Activated CD4-positive, alpha-beta T cell treated with anti-CD3 and anti-CD28 coated beads for 36 hours (primary cell): ENCODE measurements around the gene LSM10. TPM values are rescaled to one million over a fixed set of nuclear protein-coding genes. Genes with fewer than 3 reads are reported as not detected.
A peak's percentile ranks its signal among the peaks of the same experiment; 100 is the strongest.

ENCODE experiments used
- ATAC-seq: fragments of 200-7000 bp; cut with Tn5 transposase; one replicate; pipeline ENCODE4 v1.10.0; 2021; ENCODE audit warnings: mild to moderate bottlenecking, moderate library complexity
- CTCF ChIA-PET: fragments of 350-600 bp; sonication (Branson Sonifier 250); formaldehyde crosslinking; loops from one replicate; lab custom pipeline; 2021; ENCODE audit warnings: antibody characterized with exemption; lab: Charles Lee
- POLR2A ChIA-PET: fragments of 350-600 bp; sonication (Branson Sonifier 250); formaldehyde crosslinking; loops from one replicate; lab custom pipeline; 2021; ENCODE audit warnings: antibody characterized with exemption, inconsistent platforms; lab: Charles Lee
- DNase-seq: peaks from one replicate; pipeline ENCODE4 v3.0.0-alpha.2; 2020
- H3K27ac Mint-ChIP-seq: one replicate; pipeline ENCODE4 v1.8.0; 2021; ENCODE audit warnings: mixed read lengths
- H3K27me3 Mint-ChIP-seq: one replicate; pipeline ENCODE4 v1.8.0; 2021; ENCODE audit warnings: mixed read lengths
- H3K36me3 Mint-ChIP-seq: one replicate; pipeline ENCODE4 v1.8.0; 2021; ENCODE audit warnings: low read depth, mixed read lengths
- H3K4me1 Mint-ChIP-seq: one replicate; pipeline ENCODE4 v1.8.0; 2021; ENCODE audit warnings: mixed read lengths
- H3K4me3 Mint-ChIP-seq: one replicate; pipeline ENCODE4 v1.8.0; 2021; ENCODE audit warnings: mild to moderate bottlenecking, moderate library complexity, mixed read lengths
- H3K9me3 Mint-ChIP-seq: one replicate; pipeline ENCODE4 v1.8.0; 2021; ENCODE audit warnings: low read depth, mixed read lengths
- intact Hi-C, 2 experiments: fragments of 100-400 bp; cut with DNase I in 1 of 2; cut with micrococcal nuclease in 1 of 2; formaldehyde crosslinking; loops; one replicate each; pipeline versions ENCODE4 v1.14.2 to v1.15.1; 2022 to 2024; cut with DNase I, micrococcal nuclease
- total RNA-seq, 2 experiments: library from RNA; stranded (reverse); gene quantifications; one replicate each; pipeline ENCODE4 v1.2.3, GENCODE V29; 2021

LSM10 gene
- total RNA-seq, 2 experiments from 2014 or later: 40.6 to 44.0 TPM

DNA sequence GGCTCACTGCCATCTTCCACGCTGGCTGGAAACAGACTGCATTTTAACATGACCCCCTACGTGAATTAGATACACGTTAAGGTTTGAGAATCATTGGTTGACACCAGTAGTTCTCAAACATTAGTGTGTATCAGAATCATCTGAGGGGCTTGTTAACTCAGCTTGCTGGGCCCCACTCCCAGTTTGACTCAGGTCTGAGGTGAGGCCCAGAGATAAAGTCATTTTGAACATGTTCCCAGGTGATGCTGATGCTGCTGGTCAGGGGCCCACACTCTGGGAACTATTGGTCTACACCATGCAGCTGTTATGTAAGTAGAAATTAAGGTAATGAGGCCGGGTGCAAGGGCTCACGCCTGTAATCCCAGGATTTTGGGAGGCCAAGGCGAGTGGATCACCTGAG, 1.3 kb downstream of the LSM10 start:
- intact Hi-C loops: loop anchor here (2.0 to 10.0 kb wide), 2 partner anchors 16 to 1202 kb away; partner anchors contain the start of gene SFPQ (in 1 of the 2)
- H3K36me3 Mint-ChIP-seq: peaks cover 21% of the 10 kb centered on the region
- CTCF ChIA-PET: interaction anchor here (1.0 to 2.4 kb wide), 4 partner anchors 8 to 53 kb away, joined by 3 to 15 read pairs (median 5); no protein-coding TSS in a partner anchor
- peaks cover 24% of the 10 kb centered on the region for H3K4me1 Mint-ChIP-seq
- peak overlapping the region; percentile 90 for H3K4me3 Mint-ChIP-seq
- no peaks in the 10 kb centered on the region for H3K9me3 Mint-ChIP-seq
- POLR2A ChIA-PET: interaction anchor here (1.1 to 3.7 kb wide), 2 partner anchors 10 to 12 kb away, joined by 3 to 24 read pairs; no protein-coding TSS in a partner anchor
- H3K27ac Mint-ChIP-seq: peak overlapping the region; percentile 99
- H3K27me3 Mint-ChIP-seq: no peaks in the 10 kb centered on the region
- DNase-seq (peak; percentile 50), ATAC-seq (peak; percentile 10)

DNA sequence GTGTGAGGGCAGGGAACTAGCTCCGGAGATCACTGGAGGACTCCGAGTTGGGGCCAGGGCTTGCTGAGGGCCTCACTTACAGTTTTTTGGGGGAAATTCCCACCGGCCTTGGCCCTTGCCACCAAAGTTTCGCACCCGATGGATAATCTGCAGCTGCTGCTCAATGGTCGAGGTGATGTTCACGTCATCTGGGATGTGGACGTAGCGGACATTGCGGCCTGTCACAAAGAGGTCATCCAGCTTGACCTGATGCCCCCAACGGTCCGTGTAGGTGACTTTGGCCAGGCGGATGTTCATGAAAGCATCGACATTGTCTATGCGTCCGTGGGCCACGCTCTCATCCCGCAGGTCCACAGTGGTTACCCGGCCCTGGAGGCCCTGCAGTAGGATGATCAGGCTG, 4.0 kb downstream of the LSM10 start:
- no peaks in the 10 kb centered on the region for H3K27me3 Mint-ChIP-seq
- no peak overlapping the region for H3K4me3 Mint-ChIP-seq
- ChIA-PET CTCF (interaction anchor here (0.7 kb wide), 1 partner anchor 51 kb away, joined by 4 read pairs; no protein-coding TSS in a partner anchor), POLR2A (no interaction called here)
- ATAC-seq: no peak
- H3K4me1 Mint-ChIP-seq: peaks cover 23% of the 10 kb centered on the region
- intact Hi-C loops: loop anchor here in 1 of 2 experiments (10.0 kb wide), 1 partner anchor 1199 kb away; the partner anchor contains the start of gene SFPQ
- DNase-seq: no peak
- H3K36me3 Mint-ChIP-seq: peaks cover 27% of the 10 kb centered on the region
- no peaks in the 10 kb centered on the region for H3K9me3 Mint-ChIP-seq
- no peak overlapping the region for H3K27ac Mint-ChIP-seq

DNA sequence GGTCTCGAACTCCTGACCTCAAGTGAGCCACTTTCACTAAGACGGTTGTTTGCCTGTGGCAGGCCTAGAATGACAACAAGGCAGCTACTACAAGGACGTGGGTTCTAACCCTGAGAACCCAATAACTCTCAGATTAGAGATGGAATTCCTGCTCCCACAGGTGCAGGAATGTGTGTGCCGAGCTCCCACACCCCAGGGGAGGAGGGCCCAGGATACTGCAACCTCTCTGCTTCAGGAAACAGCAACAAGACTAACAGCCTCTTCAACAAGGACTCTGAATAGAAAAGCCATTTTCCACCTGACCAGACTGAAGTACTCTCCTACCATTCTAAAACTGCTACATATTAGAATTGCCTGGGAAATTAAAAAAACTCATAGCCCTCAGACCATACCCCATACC, 4.9 kb downstream of the LSM10 start:
- Mint-ChIP-seq H3K4me3 (no peak overlapping the region), H3K27ac (no peak overlapping the region), H3K4me1 (peaks cover 20% of the 10 kb centered on the region), H3K9me3 (no peaks in the 10 kb centered on the region), H3K36me3 (peaks cover 28% of the 10 kb centered on the region), H3K27me3 (no peaks in the 10 kb centered on the region)
- no peak for DNase-seq
- no peak for ATAC-seq
- intact Hi-C loops: loop anchor here in 1 of 2 experiments (10.0 kb wide), 1 partner anchor 1198 kb away; the partner anchor contains the start of gene SFPQ
- ChIA-PET POLR2A (no interaction called here), CTCF (interaction anchor here (0.6 to 0.7 kb wide), 2 partner anchors 95 to 244 kb away, joined by 3 read pairs; no protein-coding TSS in a partner anchor)

DNA sequence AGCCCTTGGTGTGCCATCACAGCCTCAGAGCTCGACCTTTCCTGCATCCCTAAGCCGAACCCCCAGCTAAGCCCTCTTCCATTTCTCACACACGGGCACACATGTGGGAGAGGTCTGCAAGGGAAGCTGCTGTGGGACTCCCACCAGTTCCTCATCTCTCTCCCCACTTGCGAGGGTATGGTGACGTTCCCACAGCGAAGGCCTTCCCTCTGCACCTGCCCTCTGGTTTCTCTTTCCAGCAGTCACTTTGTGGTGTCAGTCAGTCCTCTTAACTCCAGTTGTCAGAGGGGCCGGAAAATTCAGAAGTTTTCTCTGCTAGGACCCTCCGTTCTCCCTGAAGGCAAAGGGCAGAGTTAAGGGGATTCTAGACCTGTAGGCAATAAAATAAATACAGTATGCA, 6.4 kb downstream of the LSM10 start:
- Mint-ChIP-seq H3K27ac (peak overlapping the region; percentile 22), H3K36me3 (peaks cover 31% of the 10 kb centered on the region), H3K27me3 (no peaks in the 10 kb centered on the region), H3K9me3 (no peaks in the 10 kb centered on the region), H3K4me3 (no peak overlapping the region), H3K4me1 (peaks cover 27% of the 10 kb centered on the region)
- intact Hi-C loops: loop anchor here in 1 of 2 experiments (10.0 kb wide), 1 partner anchor 1196 kb away; the partner anchor contains the start of gene SFPQ
- POLR2A ChIA-PET: no interaction called here
- no peak for ATAC-seq
- CTCF ChIA-PET: no interaction called here
- no peak for DNase-seq

DNA sequence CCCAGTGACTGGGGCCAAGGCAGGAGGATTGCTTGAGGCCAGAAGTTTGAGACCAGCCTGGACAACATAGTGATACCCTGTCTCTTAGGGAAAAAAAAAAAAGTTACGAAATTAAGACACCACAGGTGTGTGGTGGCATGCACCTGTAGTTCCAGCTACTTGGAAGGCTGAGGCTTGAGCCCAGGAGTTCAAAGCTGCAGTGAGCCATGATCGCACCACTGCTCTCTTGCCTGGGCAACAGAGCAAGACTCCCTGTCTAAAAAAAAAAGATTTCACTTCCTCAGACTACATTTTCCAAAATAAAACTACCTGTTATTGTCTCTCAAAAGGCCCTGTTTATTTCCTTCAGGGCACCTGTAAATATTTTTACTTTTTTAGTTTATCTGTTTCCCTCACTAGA, 7.3 kb downstream of the LSM10 start:
- POLR2A ChIA-PET: no interaction called here
- intact Hi-C loops: loop anchor here in 1 of 2 experiments (10.0 kb wide), 1 partner anchor 1196 kb away; the partner anchor contains the start of gene SFPQ
- H3K27me3 Mint-ChIP-seq: no peaks in the 10 kb centered on the region
- peaks cover 28% of the 10 kb centered on the region for H3K36me3 Mint-ChIP-seq
- CTCF ChIA-PET: no interaction called here
- H3K27ac Mint-ChIP-seq: peak overlapping the region; percentile 78
- DNase-seq (no peak), ATAC-seq (no peak)
- no peaks in the 10 kb centered on the region for H3K9me3 Mint-ChIP-seq
- no peak overlapping the region for H3K4me3 Mint-ChIP-seq
- H3K4me1 Mint-ChIP-seq: peaks cover 24% of the 10 kb centered on the region

GRCh38 chr1:36389999-36390398, 7.7 kb downstream of the LSM10 start:
- Mint-ChIP-seq H3K27ac (peak overlapping the region; percentile 78), H3K4me3 (no peak overlapping the region), H3K27me3 (no peaks in the 10 kb centered on the region), H3K4me1 (peaks cover 24% of the 10 kb centered on the region), H3K36me3 (peaks cover 28% of the 10 kb centered on the region), H3K9me3 (no peaks in the 10 kb centered on the region)
- no peak for DNase-seq
- ATAC-seq: no peak
- ChIA-PET POLR2A (no interaction called here), CTCF (interaction anchor here (0.6 kb wide), 1 partner anchor 48 kb away, joined by 3 read pairs; no protein-coding TSS in a partner anchor)
- intact Hi-C loops: loop anchor here (5.0 to 10.0 kb wide), 7 partner anchors 72 to 1622 kb away; partner anchors contain the start of genes AGO1 (in 1 of the 2), CDCA8 (in 1 of the 2), KIAA0319L (in 1 of the 2) and MRPS15 (in 1 of the 2)

- POLR2A ChIA-PET: interaction anchor here (1.0 kb wide), 1 partner anchor 20 kb away, joined by 3 read pairs; no protein-coding TSS in a partner anchor
Measured at GRCh38 chr1:36389261-36389660, 8.4 kb downstream of the LSM10 start.

GRCh38 chr1:36387141-36387949, 10.4 kb downstream of the LSM10 start:
- H3K27me3 Mint-ChIP-seq: no peaks in the 10 kb centered on the region
- intact Hi-C loops: loop anchor here (5.0 to 10.0 kb wide), 6 partner anchors 75 to 1625 kb away; partner anchors contain the start of genes AGO1 (in 1 of the 2), CDCA8 (in 1 of the 2), KIAA0319L (in 1 of the 2) and MRPS15 (in 1 of the 2)
- CTCF ChIA-PET: interaction anchor here (0.5 to 2.1 kb wide), 18 partner anchors 10 to 682 kb away, joined by 3 to 15 read pairs (median 4); partner anchors contain the start of genes LSM10 and TRAPPC3
- POLR2A ChIA-PET: interaction anchor here (1.1 to 1.7 kb wide), 10 partner anchors 10 to 238 kb away, joined by 3 to 24 read pairs (median 6); partner anchors contain the start of genes LSM10, MRPS15, THRAP3 and TRAPPC3
- peak overlapping the region; percentile 81 for H3K4me3 Mint-ChIP-seq
- peaks cover 46% of the 10 kb centered on the region for H3K4me1 Mint-ChIP-seq
- DNase-seq (peak; percentile 43), ATAC-seq (no peak)
- H3K27ac Mint-ChIP-seq: peak overlapping the region; percentile 100
- no peaks in the 10 kb centered on the region for H3K9me3 Mint-ChIP-seq
- peaks cover 25% of the 10 kb centered on the region for H3K36me3 Mint-ChIP-seq

More at GRCh38 chr1:36389261-36389660, 8.4 kb downstream of the LSM10 start:
- H3K27ac Mint-ChIP-seq: peak overlapping the region; percentile 78
- intact Hi-C loops: loop anchor here (5.0 to 10.0 kb wide), 6 partner anchors 73 to 1623 kb away; partner anchors contain the start of genes AGO1 (in 1 of the 2), CDCA8 (in 1 of the 2), KIAA0319L (in 1 of the 2) and MRPS15 (in 1 of the 2)
- ATAC-seq: no peak
- H3K4me1 Mint-ChIP-seq: peaks cover 28% of the 10 kb centered on the region
- H3K9me3 Mint-ChIP-seq: no peaks in the 10 kb centered on the region
- CTCF ChIA-PET: interaction anchor here (0.6 to 2.0 kb wide), 2 partner anchors 8 to 48 kb away, joined by 3 to 6 read pairs; partner anchors contain the start of gene LSM10
- no peaks in the 10 kb centered on the region for H3K27me3 Mint-ChIP-seq
- H3K4me3 Mint-ChIP-seq: no peak overlapping the region
- DNase-seq: no peak
- H3K36me3 Mint-ChIP-seq: peaks cover 28% of the 10 kb centered on the region

DNA sequence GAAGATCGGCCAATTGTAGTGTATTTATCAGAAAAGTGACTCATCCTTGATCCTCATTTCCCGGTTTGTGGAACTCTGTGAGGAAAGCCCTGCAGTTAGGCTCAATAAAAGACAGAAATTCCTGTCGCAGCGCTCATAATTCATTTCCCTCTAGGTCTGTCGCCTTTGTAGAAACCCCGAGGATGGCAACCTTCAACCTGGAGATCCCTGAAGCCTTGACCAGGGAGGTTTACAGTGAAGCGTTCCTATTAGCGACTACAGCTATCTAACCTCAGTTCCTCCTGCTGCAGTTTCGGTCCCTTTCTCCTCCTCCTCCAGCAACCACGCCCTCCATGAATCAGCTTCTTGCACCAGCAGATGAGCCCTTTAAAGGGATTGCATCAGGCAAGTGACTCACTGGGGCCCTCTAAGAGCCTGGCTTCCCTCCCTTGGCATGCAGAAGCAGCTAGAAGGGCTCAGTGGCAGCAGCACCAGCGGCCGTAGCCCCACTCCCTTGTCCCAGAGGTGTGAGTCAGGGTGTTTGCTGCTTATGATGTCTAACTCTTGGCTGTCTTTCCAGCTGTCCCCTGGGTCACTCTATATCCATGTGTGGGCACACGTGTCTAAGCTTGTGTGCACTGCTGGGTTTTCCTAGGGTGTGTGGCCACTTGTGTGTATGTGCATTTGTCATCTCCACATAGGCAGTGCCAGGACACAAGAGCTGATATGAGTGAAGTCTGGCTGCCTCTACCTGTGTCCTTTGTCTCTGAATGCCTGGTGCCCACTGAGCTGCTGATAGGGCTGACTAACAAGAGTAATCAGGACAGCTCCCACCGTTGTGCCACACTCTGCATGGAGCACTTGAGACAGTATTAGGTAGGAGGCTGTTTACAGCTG, 11.2 kb downstream of the LSM10 start:
- CTCF ChIA-PET: interaction anchor here (0.5 to 2.1 kb wide), 20 partner anchors 9 to 682 kb away, joined by 3 to 15 read pairs (median 4); partner anchors contain the start of genes LSM10 and TRAPPC3
- H3K4me1 Mint-ChIP-seq: peaks cover 50% of the 10 kb centered on the region
- DNase-seq (peak; percentile 96), ATAC-seq (peak; percentile 71)
- peaks cover 19% of the 10 kb centered on the region for H3K36me3 Mint-ChIP-seq
- POLR2A ChIA-PET: interaction anchor here (0.6 to 1.7 kb wide), 14 partner anchors 11 to 819 kb away, joined by 3 to 24 read pairs (median 4); partner anchors contain the start of genes AGO3, LSM10, MRPS15 and THRAP3
- H3K27ac Mint-ChIP-seq: peak overlapping the region; percentile 100
- peak overlapping the region; percentile 81 for H3K4me3 Mint-ChIP-seq
- H3K9me3 Mint-ChIP-seq: no peaks in the 10 kb centered on the region
- intact Hi-C loops: loop anchor here (1.0 to 10.0 kb wide), 17 partner anchors 11 to 1626 kb away; partner anchors contain the start of genes LSM10 (in 2 of the 2), MRPS15 (in 2 of the 2), THRAP3 (in 2 of the 2) and TRAPPC3 (in 2 of the 2)
- no peaks in the 10 kb centered on the region for H3K27me3 Mint-ChIP-seq
